ENCODE data around the gene GBF1.
"Not testable (repeated sequence)": the region's sequence is repeated elsewhere in the genome, so short reads cannot be mapped to it uniquely, and the experiment has no call there.

GBF1 gene

DNA sequence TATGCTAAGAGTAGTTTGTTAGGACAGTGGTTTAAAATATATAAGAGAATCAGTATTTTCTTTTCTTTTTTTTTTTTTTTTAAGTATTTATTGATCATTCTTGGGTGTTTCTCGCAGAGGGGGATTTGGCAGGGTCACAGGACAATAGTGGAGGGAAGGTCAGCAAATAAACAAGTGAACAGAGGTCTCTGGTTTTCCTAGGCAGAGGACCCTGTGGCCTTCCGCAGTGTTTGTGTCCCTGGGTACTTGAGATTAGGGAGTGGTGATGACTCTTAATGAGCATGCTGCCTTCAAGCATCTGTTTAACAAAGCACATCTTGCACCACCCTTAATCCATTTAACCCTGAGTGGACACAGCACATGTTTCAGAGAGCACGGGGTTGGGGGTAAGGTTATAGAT is 55.6 kb downstream of the GBF1 start:
- not testable (repeated sequence) for DNase-seq (ENCODE audit: low read depth in 2 of 2)

DNA sequence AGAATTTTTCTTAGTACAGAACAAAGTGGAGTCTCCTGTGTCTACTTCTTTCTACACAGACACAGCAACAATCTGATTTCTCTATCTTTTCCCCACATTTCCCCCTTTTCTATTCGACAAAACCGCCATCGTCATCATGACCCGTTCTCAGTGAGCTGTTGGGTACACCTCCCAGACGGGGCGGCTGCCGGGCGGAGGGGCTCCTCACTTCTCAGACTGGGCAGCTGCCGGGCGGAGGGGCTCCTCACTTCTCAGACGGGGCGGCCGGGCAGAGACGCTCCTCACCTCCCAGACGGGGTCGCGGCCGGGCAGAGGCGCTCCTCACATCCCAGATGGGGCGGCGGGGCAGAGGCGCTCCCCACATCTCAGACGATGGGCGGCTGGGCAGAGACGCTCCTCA is 56.0 kb downstream of the GBF1 start:
- not testable (repeated sequence) for DNase-seq (ENCODE audit: low read depth in 2 of 2)

GRCh38 chr10:102302611-102303010 is 57.3 kb downstream of the GBF1 start:
- DNase-seq (ENCODE audit: low read depth in 2 of 2) = no peak

DNA sequence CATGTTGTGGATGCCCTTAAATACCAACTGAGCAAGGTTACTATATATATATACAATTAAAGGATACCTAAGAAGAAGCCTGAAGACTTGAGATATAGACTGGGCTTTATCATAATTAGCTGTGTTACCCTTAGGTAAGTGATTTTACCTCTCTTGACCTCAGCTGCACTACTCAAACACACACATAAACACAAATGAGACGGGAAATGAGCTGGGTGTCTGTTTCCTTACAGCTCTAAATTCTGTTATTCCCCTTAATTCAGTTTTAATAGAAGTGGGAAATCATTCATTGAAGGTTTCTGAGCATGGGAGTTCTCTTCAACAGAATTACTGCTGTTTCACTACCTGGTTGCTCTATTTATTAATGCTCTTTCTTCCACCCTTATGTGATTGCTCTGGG is 60.7 kb downstream of the GBF1 start:
- no peak for DNase-seq (ENCODE audit: low read depth in 2 of 2)

DNA sequence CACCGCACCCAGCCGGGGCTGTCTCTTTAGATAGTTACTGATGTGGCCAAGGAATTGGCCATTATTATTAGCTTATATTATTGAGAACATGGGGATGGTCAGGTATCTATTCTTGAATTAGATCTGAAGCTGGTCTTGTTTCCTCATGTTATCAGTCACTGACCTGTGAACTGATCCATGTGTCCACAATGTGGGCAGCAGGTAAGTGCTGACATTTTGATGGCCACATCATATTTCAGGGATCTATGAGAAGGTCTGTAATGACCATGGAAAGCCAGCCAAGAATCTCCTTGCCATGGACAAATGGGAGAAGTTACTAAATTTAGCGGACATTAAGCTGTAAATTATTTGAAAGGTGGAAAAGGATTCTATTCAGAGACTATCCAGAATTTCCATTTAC is 61.4 kb downstream of the GBF1 start:
- DNase-seq (ENCODE audit: low read depth in 2 of 2) = no peak

GRCh38 chr10:102308318-102308717 is 63.0 kb downstream of the GBF1 start:
- DNase-seq (ENCODE audit: low read depth in 2 of 2) = not testable (repeated sequence)

GRCh38 chr10:102309236-102309635 is 63.9 kb downstream of the GBF1 start:
- no peak for DNase-seq (ENCODE audit: low read depth in 2 of 2)

GRCh38 chr10:102309916-102310315 is 64.6 kb downstream of the GBF1 start:
- DNase-seq (ENCODE audit: low read depth in 2 of 2) = no peak

DNA sequence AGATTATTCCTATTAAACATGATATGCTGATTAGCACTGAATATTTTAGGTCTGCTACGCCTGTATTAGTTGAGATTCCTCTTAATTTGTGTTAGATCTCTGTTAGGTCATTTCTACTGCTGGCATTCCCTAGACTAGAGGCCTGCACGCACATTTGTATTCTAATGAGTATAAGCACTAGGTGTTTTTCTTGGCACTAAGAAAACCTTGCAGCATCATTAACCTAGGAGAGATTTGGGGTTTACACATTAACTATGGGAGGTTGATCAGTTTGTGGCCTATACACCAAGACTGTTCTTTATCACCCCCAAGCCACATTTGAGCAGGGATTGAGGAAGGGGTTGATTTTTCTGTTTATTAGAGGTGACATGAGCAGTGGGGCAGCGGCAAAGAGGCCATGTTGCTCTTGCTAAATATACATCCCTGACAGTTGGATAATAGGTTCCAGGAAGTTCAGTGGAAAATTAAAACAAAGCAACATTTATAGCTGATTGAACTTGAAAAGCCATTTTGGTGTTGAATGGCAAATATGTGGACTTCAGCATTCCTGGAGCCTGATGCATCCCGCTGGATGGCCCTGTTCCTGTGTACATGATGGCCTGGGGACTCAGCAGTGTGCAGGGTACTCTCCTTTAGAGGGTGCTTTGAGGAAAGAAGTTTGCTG is 65.2 kb downstream of the GBF1 start:
- DNase-seq (ENCODE audit: low read depth in 2 of 2) = peak; percentile 31 to 41

DNA sequence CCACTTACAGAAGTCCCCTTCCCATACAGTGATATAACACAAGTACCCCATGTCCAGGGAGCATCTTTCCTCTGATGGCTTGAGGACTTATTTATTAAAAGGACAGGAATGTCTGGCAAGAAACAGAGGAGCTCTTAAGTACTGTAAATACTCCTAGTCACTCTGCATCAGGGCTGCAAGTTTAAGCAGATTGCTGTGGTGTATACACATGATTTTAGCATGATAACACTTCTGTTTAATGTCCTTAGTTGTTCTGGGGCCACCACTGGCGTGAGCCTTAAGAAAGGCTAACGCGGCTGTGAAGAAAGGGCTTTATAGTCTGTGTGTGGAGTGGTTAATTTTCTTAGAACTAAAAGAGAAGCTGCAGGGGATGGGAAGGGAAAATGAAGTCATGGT is 65.7 kb downstream of the GBF1 start:
- no peak for DNase-seq (ENCODE audit: low read depth in 2 of 2)

DNA sequence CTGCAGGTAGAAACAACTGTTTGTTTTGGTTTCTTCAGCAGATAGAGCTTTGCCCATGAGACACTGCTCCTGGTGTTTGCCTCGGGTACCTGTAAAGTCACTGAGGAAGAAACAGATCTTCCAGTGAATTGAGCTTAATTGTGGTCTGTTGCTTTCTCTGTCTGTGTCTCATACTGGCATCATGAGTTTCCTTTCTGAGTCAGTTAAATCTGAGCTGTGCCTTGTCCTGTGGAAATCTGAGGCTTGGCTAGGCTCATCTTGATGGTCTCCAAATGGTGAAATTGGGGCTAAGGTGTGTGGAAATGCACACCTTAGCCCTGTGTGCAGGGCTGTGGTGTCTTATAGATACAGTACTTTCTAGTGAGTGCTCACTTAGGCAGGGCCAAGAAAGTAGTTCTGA is 67.4 kb downstream of the GBF1 start:
- no peak for DNase-seq (ENCODE audit: low read depth in 2 of 2)

GRCh38 chr10:102313221-102313896 is 68.0 kb downstream of the GBF1 start:
- DNase-seq (ENCODE audit: low read depth in 2 of 2) = no peak

DNA sequence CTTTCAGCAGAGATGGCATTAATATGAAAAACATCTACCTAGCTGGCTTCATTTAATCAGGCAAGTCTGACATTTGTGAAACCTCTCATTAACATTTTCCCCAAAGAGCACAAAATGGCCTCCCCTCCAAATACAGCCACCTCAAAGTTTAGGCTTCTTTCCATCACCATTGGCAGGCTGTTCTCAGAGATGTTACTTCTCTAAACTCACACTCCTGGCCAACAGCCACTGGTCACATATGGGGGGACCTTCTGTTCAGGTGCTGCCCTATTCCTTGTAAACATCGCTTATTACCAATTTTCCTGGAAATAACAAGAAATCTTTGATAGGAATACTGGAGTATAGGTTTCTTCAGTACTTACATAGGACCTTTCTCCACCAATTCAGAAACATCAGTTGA is 69.5 kb downstream of the GBF1 start:
- DNase-seq (ENCODE audit: low read depth in 2 of 2) = no peak

GRCh38 chr10:102316421-102316820 is 71.1 kb downstream of the GBF1 start:
- no peak for DNase-seq (ENCODE audit: low read depth in 2 of 2)

- DNase-seq (ENCODE audit: low read depth in 2 of 2) = no peak
Measured at GRCh38 chr10:102322914-102323313, 77.6 kb downstream of the GBF1 start.

DNA sequence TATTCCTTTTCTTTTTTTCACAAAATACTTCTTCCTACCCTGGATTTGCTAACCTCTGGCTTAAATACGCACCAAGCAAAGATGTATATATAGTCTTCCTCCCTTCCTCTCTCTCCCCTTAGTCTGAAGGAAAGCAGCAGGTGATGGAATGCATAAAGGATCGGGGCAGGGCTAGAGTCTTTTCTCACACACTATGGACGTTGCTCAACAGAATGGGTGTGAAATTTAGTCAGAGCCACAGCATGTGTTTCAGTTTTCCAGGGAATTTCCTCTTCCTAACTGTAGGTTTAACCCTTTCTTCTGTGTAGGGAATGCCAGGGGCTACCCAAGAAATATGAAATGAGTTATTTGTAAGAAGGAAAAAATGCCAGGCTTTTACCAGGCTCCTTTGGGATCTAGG is 78.7 kb downstream of the GBF1 start:
- no peak for DNase-seq (ENCODE audit: low read depth in 2 of 2)

- no peak for DNase-seq (ENCODE audit: low read depth in 2 of 2)
Measured at GRCh38 chr10:102326031-102326430, 80.7 kb downstream of the GBF1 start.

DNA sequence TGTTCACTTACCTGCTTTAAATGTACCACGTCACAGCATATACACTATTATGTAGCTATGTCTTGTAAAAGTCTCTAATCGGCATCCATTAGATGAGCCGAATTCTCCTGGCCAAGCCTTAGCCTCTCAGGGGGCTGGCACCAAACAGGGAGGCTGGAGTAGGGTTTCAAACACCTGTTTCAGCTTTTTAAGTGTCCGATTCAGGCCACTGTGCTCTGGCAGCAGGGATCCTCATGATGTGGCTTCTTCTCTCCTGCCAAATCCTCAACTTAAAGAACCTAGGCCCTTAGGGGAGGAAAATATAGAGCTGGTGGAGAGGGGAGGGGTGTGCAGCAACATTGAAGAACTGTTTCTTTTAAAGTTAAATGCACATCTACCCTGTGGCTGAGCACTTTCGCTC is 81.7 kb downstream of the GBF1 start:
- DNase-seq (ENCODE audit: low read depth in 2 of 2) = no peak

GRCh38 chr10:102327641-102328040 is 82.3 kb downstream of the GBF1 start:
- DNase-seq (ENCODE audit: low read depth in 2 of 2) = no peak

GRCh38 chr10:102332772-102333171 is 87.4 kb downstream of the GBF1 start:
- DNase-seq (ENCODE audit: low read depth in 2 of 2) = no peak

- DNase-seq (ENCODE audit: low read depth in 2 of 2) = no peak
Measured at GRCh38 chr10:102334101-102334500, 88.8 kb downstream of the GBF1 start.

DNA sequence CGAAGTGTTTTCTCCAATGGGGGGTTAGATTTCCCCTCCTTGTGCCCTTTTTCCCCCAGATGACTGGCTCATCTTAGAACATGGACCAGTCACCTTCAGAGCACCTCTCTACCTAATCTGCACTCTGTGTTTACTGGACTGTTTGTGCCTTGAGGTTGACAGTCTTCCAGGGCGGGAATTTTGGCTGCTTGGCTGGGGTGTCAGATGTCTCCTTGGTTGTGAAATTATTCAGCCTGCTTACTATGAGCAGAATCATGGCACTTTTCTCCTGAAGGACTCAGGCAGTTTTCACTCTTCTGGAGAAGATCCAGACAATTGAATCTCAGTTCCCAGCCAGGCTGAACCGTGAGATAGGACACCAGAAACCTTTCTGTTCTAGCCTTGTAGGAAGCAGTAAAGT is 89.9 kb downstream of the GBF1 start:
- DNase-seq (ENCODE audit: low read depth in 2 of 2) = no peak

- DNase-seq (ENCODE audit: low read depth in 2 of 2) = no peak
Measured at GRCh38 chr10:102341038-102341688, 95.8 kb downstream of the GBF1 start.

All from fibroblast of skin of left biceps (primary cell).